HG03064 (cell line): ENCODE results near the gene RASGRF2.

ENCODE experiments used
- ATAC-seq: cut with Tn5 transposase; IDR thresholded peaks from one replicate; pipeline ENCODE4 v1.9.1; 2021; ENCODE audit warnings: low read depth; ENCODE audit not compliant: unreplicated experiment

The RASGRF2 gene

GRCh38 chr5:80959768-80960442 lies at the start of gene RASGRF2:
TSS of gene RASGRF2 (plus strand) at chr5:80960363. CDS start at chr5:80960739, 376 bp downstream.
- no peak for ATAC-seq

- no peak for ATAC-seq
Measured at GRCh38 chr5:80912479-80912878, 47.7 kb upstream of the RASGRF2 start.

GRCh38 chr5:80915716-80916115 lies 44.4 kb upstream of the RASGRF2 start:
- ATAC-seq: no peak

GRCh38 chr5:80916676-80917075 lies 43.5 kb upstream of the RASGRF2 start:
- no peak for ATAC-seq

- ATAC-seq: no peak
Measured at GRCh38 chr5:80917631-80918030, 42.5 kb upstream of the RASGRF2 start.

- ATAC-seq: no peak
Measured at GRCh38 chr5:80919678-80920196, 40.4 kb upstream of the RASGRF2 start.

- ATAC-seq: no peak
Measured at GRCh38 chr5:80920333-80920732, 39.8 kb upstream of the RASGRF2 start.

- ATAC-seq: no peak
Measured at GRCh38 chr5:80921026-80921425, 39.1 kb upstream of the RASGRF2 start.

- no peak for ATAC-seq
Measured at GRCh38 chr5:80925931-80926330, 34.2 kb upstream of the RASGRF2 start.

- ATAC-seq: no peak
Measured at GRCh38 chr5:80926536-80926935, 33.6 kb upstream of the RASGRF2 start.

GRCh38 chr5:80926979-80927656 lies 33.0 kb upstream of the RASGRF2 start:
- no peak for ATAC-seq

GRCh38 chr5:80928073-80928472 lies 32.1 kb upstream of the RASGRF2 start:
- ATAC-seq: no peak

GRCh38 chr5:80930940-80931339 lies 29.2 kb upstream of the RASGRF2 start:
- ATAC-seq: no peak

GRCh38 chr5:80931411-80931810 lies 28.8 kb upstream of the RASGRF2 start:
- no peak for ATAC-seq

- ATAC-seq: no peak
Measured at GRCh38 chr5:80933036-80933435, 27.1 kb upstream of the RASGRF2 start.

- ATAC-seq: no peak
Measured at GRCh38 chr5:80934751-80935150, 25.4 kb upstream of the RASGRF2 start.

GRCh38 chr5:80935811-80936385 lies 24.3 kb upstream of the RASGRF2 start:
- ATAC-seq: no peak

- ATAC-seq: no peak
Measured at GRCh38 chr5:80936881-80937280, 23.3 kb upstream of the RASGRF2 start.

- no peak for ATAC-seq
Measured at GRCh38 chr5:80937584-80938356, 22.4 kb upstream of the RASGRF2 start.

GRCh38 chr5:80941496-80941895 lies 18.7 kb upstream of the RASGRF2 start:
- no peak for ATAC-seq

GRCh38 chr5:80951366-80951765 lies 8.8 kb upstream of the RASGRF2 start:
- no peak for ATAC-seq
